Nephron (organoid): ENCODE results near the gene KIAA1217.

Experiments
- H3K27ac Mint-ChIP-seq, 3 experiments: 2 replicates each; pipeline ENCODE4 v1.8.0; 2020; ENCODE audit warnings: mixed read lengths in 3 of 3, mild to moderate bottlenecking in 2 of 3, moderate library complexity in 1 of 3
- H3K27me3 Mint-ChIP-seq: 2 replicates; pipeline ENCODE4 v1.8.0; 2021; ENCODE audit warnings: low read depth, mild to moderate bottlenecking, moderate library complexity, mixed read lengths
- H3K36me3 Mint-ChIP-seq: 2 replicates; pipeline ENCODE4 v1.8.0; 2020; ENCODE audit warnings: low read depth, mixed read lengths
- H3K4me1 Mint-ChIP-seq: 2 replicates; pipeline ENCODE4 v1.8.0; 2020; ENCODE audit warnings: mixed read lengths
- H3K4me3 Mint-ChIP-seq, 3 experiments: 2 replicates each; pipeline ENCODE4 v1.8.0; 2020; ENCODE audit warnings: mild to moderate bottlenecking in 3 of 3, mixed read lengths in 3 of 3, moderate library complexity in 2 of 3
- H3K9me3 Mint-ChIP-seq: 2 replicates; pipeline ENCODE4 v1.8.0; 2020; ENCODE audit warnings: mixed read lengths
- CTCF ChIP-seq, 3 experiments: fragments of 200-600 bp; sonication (generic); IDR thresholded peaks; one replicate each; pipeline ENCODE4 v1.5.0; 2021; ENCODE audit warnings: antibody characterized with exemption in 3 of 3; ENCODE audit not compliant: unreplicated experiment in 3 of 3

The KIAA1217 gene

DNA sequence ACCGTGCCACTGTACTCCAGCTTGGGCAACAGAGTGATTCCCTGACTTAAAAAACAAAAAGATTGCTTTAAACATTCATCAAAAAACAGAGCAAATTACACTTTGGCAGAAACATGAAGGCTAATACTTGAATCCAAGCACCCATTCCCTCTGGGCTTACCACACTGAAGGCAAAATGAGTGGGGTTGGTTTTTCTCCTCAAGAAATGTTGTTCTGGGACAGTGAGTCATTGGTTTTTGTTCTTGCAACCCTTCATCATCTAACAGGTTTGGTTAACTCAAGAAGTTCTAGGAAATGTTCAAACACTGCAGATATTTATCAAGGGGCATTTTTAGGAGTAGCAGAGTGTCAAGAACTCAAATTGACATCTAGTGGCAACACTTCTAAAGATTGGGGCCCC, 60.5 kb downstream of the KIAA1217 start:
- Mint-ChIP-seq H3K27ac (no peak overlapping the region), H3K27me3 (no peaks in the 10 kb centered on the region), H3K4me3 (no peak overlapping the region), H3K9me3 (peaks cover 4% of the 10 kb centered on the region), H3K4me1 (peaks cover 12% of the 10 kb centered on the region), H3K36me3 (peaks cover 63% of the 10 kb centered on the region)
- no peak for TF ChIP-seq CTCF (IDR thresholded peaks at IDR 0.05; ENCODE audit: unreplicated experiment in 3 of 3)

DNA sequence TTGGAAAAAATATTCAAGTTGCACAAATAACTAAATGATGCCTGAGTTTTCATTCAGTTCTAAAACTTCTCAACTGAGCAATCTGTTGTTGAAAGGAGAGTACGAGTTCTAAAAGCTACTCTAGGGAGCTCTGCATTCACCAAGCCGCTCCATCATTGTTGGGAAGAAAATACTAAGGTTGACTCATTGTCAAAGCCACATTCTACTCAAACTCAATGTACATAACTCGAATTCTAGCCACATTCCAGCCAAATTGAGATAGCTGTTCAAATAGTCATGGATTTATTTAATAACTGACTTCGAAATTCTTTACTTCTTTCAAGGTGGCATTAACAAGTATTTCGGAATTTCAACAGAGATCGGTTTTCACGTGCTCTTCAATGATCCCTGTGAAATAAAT, 63.4 kb downstream of the KIAA1217 start:
- no peak for TF ChIP-seq CTCF (IDR thresholded peaks at IDR 0.05; ENCODE audit: unreplicated experiment in 3 of 3)

GRCh38 chr10:24277277-24277676, 68.3 kb downstream of the KIAA1217 start:
- H3K27ac Mint-ChIP-seq = peak overlapping the region in 1 of 3 experiments; percentile 43
- no peak for TF ChIP-seq CTCF (IDR thresholded peaks at IDR 0.05; ENCODE audit: unreplicated experiment in 3 of 3)
- H3K9me3 Mint-ChIP-seq = peaks cover 13% of the 10 kb centered on the region
- H3K27me3 Mint-ChIP-seq = no peaks in the 10 kb centered on the region
- H3K4me3 Mint-ChIP-seq = no peak overlapping the region
- peaks cover 10% of the 10 kb centered on the region for H3K4me1 Mint-ChIP-seq
- H3K36me3 Mint-ChIP-seq = peaks cover 56% of the 10 kb centered on the region

More for the DNA sequence above, 63.4 kb downstream of the KIAA1217 start:
- Mint-ChIP-seq H3K4me3 (no peak overlapping the region), H3K27ac (no peak overlapping the region), H3K36me3 (peaks cover 47% of the 10 kb centered on the region), H3K9me3 (no peaks in the 10 kb centered on the region), H3K27me3 (no peaks in the 10 kb centered on the region), H3K4me1 (peaks cover 4% of the 10 kb centered on the region)

GRCh38 chr10:24277771-24278170, 68.8 kb downstream of the KIAA1217 start:
- Mint-ChIP-seq H3K27ac (peak overlapping the region in 1 of 3 experiments; percentile 21), H3K36me3 (peaks cover 61% of the 10 kb centered on the region), H3K4me3 (no peak overlapping the region), H3K4me1 (peaks cover 10% of the 10 kb centered on the region), H3K27me3 (no peaks in the 10 kb centered on the region), H3K9me3 (peaks cover 17% of the 10 kb centered on the region)
- no peak for TF ChIP-seq CTCF (IDR thresholded peaks at IDR 0.05; ENCODE audit: unreplicated experiment in 3 of 3)

DNA sequence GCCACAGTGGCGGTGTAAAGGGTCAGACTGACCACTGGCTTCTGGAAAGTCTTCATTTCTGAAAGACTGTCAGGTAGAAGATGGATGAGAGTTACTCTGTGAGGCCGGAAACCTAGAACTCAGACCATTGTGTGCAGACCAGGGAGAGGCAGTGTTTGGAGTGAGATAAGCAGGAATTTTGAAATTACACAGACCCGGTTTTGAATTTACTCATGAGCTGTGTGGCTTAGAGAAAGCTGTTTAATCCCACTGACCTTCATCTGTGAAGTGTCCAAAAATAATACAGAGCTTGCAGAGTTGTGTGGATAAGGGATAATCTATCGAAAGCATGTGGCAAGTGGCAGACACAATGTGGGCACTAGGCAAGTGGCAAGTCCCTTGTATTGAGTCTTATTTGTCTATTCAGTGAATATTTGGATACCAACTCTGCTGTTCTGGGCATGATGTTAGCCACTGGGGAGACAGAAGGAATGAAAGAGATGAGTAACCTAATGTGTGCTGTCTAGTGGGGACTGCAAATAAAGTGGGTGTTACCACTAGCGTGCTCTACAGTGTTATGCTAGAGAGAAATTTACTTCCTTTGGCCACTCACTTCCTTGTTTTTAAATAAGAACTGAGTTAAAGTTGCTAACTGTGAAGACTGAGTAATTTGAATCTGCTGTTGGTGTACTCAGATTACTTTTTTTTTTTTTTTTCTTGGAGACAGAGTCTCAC, 69.4 kb downstream of the KIAA1217 start:
- Mint-ChIP-seq H3K36me3 (peaks cover 62% of the 10 kb centered on the region), H3K27ac (peak overlapping the region in 1 of 3 experiments; percentile 21)

More for the DNA sequence above, 69.4 kb downstream of the KIAA1217 start:
- no peak for TF ChIP-seq CTCF (IDR thresholded peaks at IDR 0.05; ENCODE audit: unreplicated experiment in 3 of 3)
- Mint-ChIP-seq H3K27me3 (no peaks in the 10 kb centered on the region), H3K9me3 (peaks cover 17% of the 10 kb centered on the region), H3K4me1 (peaks cover 10% of the 10 kb centered on the region), H3K4me3 (no peak overlapping the region)
